ENCODE results near the gene OR5AL1.

Gene OR5AL1

GRCh38 chr11:56410801-56411200 is 1.7 kb upstream of the OR5AL1 start:
- in situ Hi-C loops (cut with HindIII; ENCODE audit: low sequenced_read_pairs): no loop called here
- DNase-seq (ENCODE audit: low read depth): no peak

GRCh38 chr11:56453521-56453920 is 41.0 kb downstream of the OR5AL1 start:
- no peak overlapping the region for H3K4me3 ChIP-seq (ENCODE audit: low read depth, low read length)
- DNase-seq (ENCODE audit: low read depth): no peak
- TF ChIP-seq CTCF (IDR thresholded peaks at IDR 0.05; ENCODE audit: low read depth, low read length, missing control alignments): no peak
- in situ Hi-C loops (cut with HindIII; ENCODE audit: low sequenced_read_pairs): no loop called here

More at GRCh38 chr11:56410801-56411200, 1.7 kb upstream of the OR5AL1 start:
- TF ChIP-seq CTCF (IDR thresholded peaks at IDR 0.05; ENCODE audit: low read depth, low read length, missing control alignments): no peak
- no peak overlapping the region for H3K4me3 ChIP-seq (ENCODE audit: low read depth, low read length)

- in situ Hi-C loops (cut with HindIII; ENCODE audit: low sequenced_read_pairs): no loop called here
Measured at GRCh38 chr11:56457076-56457475, 44.6 kb downstream of the OR5AL1 start.

More at GRCh38 chr11:56457076-56457475, 44.6 kb downstream of the OR5AL1 start:
- no peak for DNase-seq (ENCODE audit: low read depth)
- no peak for TF ChIP-seq CTCF (IDR thresholded peaks at IDR 0.05; ENCODE audit: low read depth, low read length, missing control alignments)
- no peak overlapping the region for H3K4me3 ChIP-seq (ENCODE audit: low read depth, low read length)

Data from astrocyte of the cerebellum (primary cell).